Activated CD4-positive, alpha-beta T cell treated with anti-CD3 and anti-CD28 coated beads for 24 hours (primary cell): ENCODE measurements around the gene CDH26.
"Not testable (repeated sequence)": the region's sequence is repeated elsewhere in the genome, so short reads cannot be mapped to it uniquely, and the experiment has no call there.

Experiments
- DNase-seq, 2 donors: peaks; one replicate each; pipeline ENCODE4 v3.0.0-alpha.2; 2020; ENCODE audit warnings: low read depth in 2 of 2

The CDH26 gene

GRCh38 chr20:59940956-59941294, 17.3 kb upstream of the CDH26 start:
- DNase-seq: no peak

GRCh38 chr20:59942245-59942644, 16.0 kb upstream of the CDH26 start:
- DNase-seq: no peak

GRCh38 chr20:59944726-59945125, 13.5 kb upstream of the CDH26 start:
- DNase-seq: no peak

DNA sequence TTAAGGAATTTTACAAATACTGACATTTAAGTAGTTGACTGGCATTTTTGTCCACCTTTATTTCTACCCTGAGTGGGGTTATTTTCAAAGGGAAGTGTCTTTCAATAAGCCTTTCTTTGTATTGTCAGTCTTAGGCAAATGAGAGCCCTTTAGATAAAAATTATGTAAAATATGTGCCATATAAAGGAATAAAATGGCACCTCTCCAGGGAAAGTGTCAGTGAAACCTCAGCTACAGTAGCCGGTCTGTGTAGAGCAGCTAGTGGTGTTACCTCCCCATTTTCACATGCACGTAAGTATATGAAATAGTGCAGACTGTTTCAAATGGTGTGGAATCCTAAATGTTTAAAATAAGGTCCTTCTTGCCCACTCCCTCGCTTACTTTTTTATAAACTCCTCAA, 13.0 kb upstream of the CDH26 start:
- no peak for DNase-seq

DNA sequence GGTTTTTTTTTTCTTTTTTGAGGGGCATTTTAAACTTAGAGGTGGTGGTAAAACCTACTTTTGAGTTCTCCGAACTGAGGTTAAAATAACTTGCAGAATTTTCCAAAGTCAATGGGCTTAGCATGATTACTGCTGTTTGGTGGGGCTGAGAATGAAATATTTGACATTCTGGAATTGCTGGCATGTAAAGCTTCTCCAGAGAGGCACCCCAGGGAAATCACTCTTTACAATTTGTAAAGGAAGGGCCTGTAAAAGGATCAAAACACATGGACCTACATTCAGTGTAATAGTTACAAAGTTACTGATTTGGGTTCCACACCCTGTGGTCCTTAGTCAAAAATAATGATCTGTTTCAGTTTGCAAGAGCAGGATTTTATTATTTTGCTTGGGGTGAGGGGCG, 12.5 kb upstream of the CDH26 start:
- no peak for DNase-seq

- no peak for DNase-seq
These were observed 10.8 kb upstream of the CDH26 start for GRCh38 chr20:59947376-59947775.

DNA sequence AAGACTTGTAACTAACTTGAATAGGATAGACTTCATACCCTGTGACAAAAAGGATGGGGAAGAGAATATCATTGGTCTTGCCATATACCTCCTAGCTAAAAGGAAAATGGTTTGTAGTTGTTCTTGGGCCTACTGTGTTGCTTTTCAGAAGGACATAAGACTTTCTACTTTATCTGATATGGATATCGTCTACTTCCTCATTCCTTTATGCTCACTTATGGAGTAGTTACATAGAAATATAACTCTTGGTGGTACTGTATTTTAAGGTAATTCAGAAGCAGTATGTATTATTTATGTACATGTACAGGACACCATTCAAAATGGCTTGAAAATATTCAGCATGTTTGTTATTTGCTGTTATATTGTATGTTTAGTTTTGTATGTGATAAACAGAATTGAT, 10.0 kb upstream of the CDH26 start:
- DNase-seq: no peak

- no peak for DNase-seq
These were observed 9.1 kb upstream of the CDH26 start for GRCh38 chr20:59948828-59949720.

DNA sequence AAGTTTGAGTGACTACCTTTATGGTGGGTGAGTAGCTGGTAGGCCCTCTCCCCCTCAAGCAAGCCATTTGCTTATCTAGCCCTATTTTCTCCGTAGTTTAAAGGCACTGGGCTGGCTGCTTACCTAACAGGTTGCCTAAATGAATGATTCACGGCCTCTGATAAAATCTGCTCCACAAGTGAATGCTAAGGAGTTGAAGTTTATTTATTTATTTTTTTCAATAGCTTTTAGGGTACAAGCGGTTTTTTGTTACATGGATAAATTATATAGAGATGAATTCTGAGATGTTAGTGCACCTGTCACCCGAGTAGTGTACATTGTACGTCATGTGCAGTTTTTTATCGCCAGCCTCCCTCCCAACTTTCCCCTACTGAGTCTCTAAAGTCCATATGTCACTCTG, 8.3 kb upstream of the CDH26 start:
- DNase-seq: no peak

DNA sequence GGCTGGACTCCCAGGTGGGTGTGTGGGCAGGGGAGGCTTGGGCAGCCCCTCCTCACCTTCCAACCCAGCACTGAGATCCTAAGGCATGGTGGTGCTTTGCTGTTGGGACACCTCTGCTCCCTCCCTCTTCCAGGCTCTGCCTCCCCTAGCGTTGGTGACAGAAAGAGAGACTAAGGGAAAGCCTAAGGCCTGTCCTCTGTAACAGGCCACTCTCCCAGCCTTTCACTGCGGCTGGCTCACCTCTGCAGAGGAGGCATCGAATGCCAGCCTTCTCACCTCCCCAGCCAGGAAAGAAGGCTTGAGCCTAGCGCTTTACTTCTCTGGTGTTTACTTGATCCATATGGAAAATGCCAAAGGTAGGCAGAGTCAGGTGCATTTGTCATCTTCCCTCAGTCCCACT, 3.5 kb upstream of the CDH26 start:
- no peak for DNase-seq

- no peak for DNase-seq
These were observed 3.0 kb upstream of the CDH26 start for GRCh38 chr20:59955131-59955796.

- not testable (repeated sequence) for DNase-seq
These were observed 655 bp upstream of the CDH26 start for GRCh38 chr20:59957568-59957967.

- no peak for DNase-seq
These were observed 403 bp downstream of the CDH26 start for GRCh38 chr20:59958626-59959025.

DNA sequence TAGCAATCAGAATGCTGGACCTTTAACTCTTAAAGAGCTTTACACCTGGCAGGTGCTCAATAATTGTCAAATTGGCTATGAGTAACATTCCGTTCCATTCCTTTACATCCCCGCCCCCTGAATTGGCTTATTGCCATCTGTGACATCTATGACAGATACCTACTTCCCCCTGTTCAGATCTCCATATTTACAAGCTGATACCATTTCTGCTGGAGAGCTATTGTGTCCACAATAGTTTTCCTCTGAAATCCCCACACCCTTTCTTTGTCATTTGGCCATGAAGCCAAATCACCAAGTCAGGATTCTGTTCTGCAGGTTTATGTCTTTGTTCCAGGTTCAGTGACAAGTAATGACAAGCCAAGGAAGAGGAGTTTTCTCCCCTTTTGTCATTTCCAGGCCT, 3.2 kb downstream of the CDH26 start:
- no peak for DNase-seq

- DNase-seq: no peak
These were observed 3.9 kb downstream of the CDH26 start for GRCh38 chr20:59962155-59962554.

DNA sequence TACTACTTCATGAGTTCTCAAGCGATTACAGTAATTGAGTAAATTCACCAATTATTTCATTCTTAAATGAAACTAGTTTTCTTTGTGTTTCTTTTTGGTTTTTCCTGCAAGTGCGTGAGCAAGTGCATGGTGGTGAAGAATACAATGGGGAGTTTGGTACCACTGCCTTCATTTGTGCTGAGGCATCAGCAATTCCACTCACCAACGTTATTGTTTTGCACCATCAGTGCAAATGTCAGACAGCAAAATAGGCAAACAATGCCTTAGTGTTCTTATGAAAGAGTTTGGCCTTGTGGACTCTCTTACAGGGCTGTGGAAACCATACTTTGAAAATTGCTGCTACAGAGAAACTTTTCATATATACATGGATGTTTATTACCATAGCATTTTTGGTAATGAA, 8.2 kb downstream of the CDH26 start:
- DNase-seq: no peak

DNA sequence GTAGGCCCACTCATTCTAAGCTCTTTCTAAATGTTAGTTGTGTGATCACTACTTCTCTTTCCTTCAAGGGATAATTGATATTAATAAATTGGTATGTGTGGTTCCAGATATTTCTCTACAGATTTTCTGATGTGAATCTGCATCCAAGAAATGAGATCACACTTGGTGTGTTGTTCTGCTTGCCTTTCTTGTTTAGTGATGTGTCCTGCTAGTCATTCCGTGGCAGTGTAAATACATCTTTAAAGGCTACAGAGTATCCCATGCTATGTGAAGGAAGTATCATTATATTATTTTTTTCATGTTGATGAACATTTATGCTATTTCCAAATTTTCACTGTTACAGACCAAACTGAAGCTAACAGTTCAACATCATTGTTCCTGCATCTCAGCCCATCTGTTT, 13.2 kb downstream of the CDH26 start:
- no peak for DNase-seq

DNA sequence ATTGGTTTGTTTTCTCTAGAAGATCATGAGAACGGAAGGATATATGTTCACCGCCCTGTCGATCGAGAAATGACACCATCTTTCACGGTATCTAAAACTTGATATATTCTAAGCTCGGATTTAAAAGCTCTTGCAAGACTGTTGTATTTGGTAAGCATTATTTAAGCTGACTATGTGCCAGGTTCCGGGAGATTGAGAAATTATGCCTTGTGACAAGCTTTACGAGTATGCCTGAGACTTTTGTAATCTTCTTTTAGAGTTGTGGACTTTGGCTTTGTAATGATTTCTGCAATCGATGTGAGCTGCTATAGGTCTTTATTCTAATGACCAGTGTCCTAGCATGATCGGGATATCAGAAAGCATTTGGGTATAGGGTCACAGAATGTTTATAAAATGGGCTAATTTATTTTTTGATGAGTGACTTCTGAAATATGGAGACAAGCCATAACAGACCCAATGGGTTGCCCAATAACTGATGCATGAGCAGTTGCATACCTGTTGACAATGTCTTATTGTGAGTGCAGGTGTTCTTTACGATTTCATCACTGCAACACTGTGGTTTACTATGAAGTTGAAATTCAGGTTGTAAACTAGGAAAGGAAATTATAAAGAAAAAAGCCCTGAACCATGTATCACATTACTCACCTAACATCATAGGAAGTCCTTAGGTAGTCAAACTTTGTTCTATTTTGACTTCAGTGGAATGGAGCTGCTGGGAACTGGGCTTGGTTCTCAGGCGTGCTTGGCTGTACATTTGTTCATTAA, 14.0 kb downstream of the CDH26 start:
- no peak for DNase-seq

GRCh38 chr20:59976156-59976782, 18.0 kb downstream of the CDH26 start:
- DNase-seq: no peak

- no peak for DNase-seq
These were observed 18.9 kb downstream of the CDH26 start for GRCh38 chr20:59977086-59977485.

- no peak for DNase-seq
These were observed 24.9 kb downstream of the CDH26 start for GRCh38 chr20:59983076-59983475.

DNA sequence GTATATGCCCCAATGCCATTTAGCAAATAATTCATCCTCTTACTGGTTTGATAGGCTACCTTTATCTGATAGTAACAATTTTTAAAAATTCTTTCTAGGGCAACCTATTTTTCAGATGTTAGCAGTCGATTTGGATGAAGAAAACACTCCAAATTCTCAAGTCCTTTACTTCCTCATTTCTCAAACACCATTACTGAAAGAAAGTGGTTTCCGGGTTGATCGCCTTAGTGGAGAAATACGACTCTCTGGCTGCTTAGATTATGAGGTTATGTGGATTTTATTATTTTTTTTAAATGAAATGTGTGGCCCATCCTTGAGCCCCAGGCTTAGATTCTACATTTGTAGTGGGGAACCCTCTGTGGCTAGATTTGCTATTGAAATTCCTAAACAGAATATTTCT, 26.3 kb downstream of the CDH26 start:
- DNase-seq: no peak
